Loucy (cell line): ENCODE data around the gene ETNK2.

Experiments
- H2AFZ ChIP-seq: fragments of 200-600 bp; sonication (generic); 2 replicates; pipeline ENCODE4 v1.6.0; 2016; ENCODE audit warnings: antibody characterized with exemption, mild to moderate bottlenecking, low read length, moderate library complexity
- H3F3A ChIP-seq: fragments of 200-600 bp; 2 replicates; pipeline ENCODE4 v1.6.0; 2016; ENCODE audit warnings: antibody characterized with exemption, low read depth, mild to moderate bottlenecking
- H3K27me3 ChIP-seq: fragments of 200-600 bp; sonication (generic); 2 replicates; pipeline ENCODE4 v1.6.1; 2014; ENCODE audit warnings: low read length, mild to moderate bottlenecking; ENCODE audit not compliant: insufficient read depth, poor library complexity, severe bottlenecking
- H3K36me3 ChIP-seq: fragments of 200-600 bp; sonication (generic); 2 replicates; pipeline ENCODE4 v1.6.1; 2016; ENCODE audit warnings: low read length; ENCODE audit not compliant: insufficient read depth
- H3K4me1 ChIP-seq: fragments of 200-600 bp; sonication (generic); 2 replicates; pipeline ENCODE4 v1.5.1; 2014; ENCODE audit warnings: low read length, mild to moderate bottlenecking; ENCODE audit not compliant: insufficient read depth, poor library complexity, severe bottlenecking
- H3K4me2 ChIP-seq: fragments of 200-600 bp; sonication (generic); 2 replicates; pipeline ENCODE4 v1.6.0; 2014; ENCODE audit warnings: antibody characterized with exemption, low read length, low read depth, mild to moderate bottlenecking; ENCODE audit not compliant: poor library complexity, severe bottlenecking
- H3K4me3 ChIP-seq: fragments of 200-600 bp; sonication (generic); 2 replicates; pipeline ENCODE4 v1.5.1; 2014; ENCODE audit warnings: low read length, mild to moderate bottlenecking, mixed read lengths; ENCODE audit not compliant: poor library complexity, severe bottlenecking
- H3K79me2 ChIP-seq: fragments of 200-600 bp; sonication (generic); 2 replicates; pipeline ENCODE4 v1.6.1; 2014; ENCODE audit warnings: low read length; ENCODE audit not compliant: insufficient read depth
- H3K9ac ChIP-seq: fragments of 200-600 bp; sonication (generic); 2 replicates; pipeline ENCODE4 v1.6.0; 2014; ENCODE audit warnings: mild to moderate bottlenecking, low read depth, low read length, moderate library complexity; ENCODE audit not compliant: poor library complexity, severe bottlenecking
- H3K9me2 ChIP-seq: fragments of 200-600 bp; sonication (generic); replicated peaks from 2 replicates; pipeline ENCODE4 v1.6.1; 2016; ENCODE audit warnings: low read depth, low read length, mixed read lengths
- H3K9me3 ChIP-seq: fragments of 200-600 bp; sonication (generic); 2 replicates; pipeline ENCODE4 v1.6.1; 2014; ENCODE audit warnings: mild to moderate bottlenecking, antibody characterized with exemption, low read length, low read depth; ENCODE audit not compliant: insufficient read depth
- H4K20me1 ChIP-seq: fragments of 200-600 bp; sonication (generic); 2 replicates; pipeline ENCODE4 v1.6.0; 2014; ENCODE audit warnings: antibody characterized with exemption, low read length, mild to moderate bottlenecking; ENCODE audit not compliant: insufficient read depth, poor library complexity, severe bottlenecking
- EZH2phosphoT487 ChIP-seq: fragments of 200-600 bp; IDR thresholded peaks from 2 replicates; pipeline ENCODE4 v1.6.1; 2018; ENCODE audit warnings: antibody characterized with exemption, mild to moderate bottlenecking, moderate library complexity, borderline replicate concordance
- TF ChIP-seq, protein P1 (sequence below): fragments of 200-600 bp; sonication (generic); conservative IDR thresholded peaks from 2 replicates; pipeline ENCODE4 v1.5.1; 2014; ENCODE audit warnings: mild to moderate bottlenecking, antibody characterized with exemption, low read length

Gene ETNK2

DNA sequence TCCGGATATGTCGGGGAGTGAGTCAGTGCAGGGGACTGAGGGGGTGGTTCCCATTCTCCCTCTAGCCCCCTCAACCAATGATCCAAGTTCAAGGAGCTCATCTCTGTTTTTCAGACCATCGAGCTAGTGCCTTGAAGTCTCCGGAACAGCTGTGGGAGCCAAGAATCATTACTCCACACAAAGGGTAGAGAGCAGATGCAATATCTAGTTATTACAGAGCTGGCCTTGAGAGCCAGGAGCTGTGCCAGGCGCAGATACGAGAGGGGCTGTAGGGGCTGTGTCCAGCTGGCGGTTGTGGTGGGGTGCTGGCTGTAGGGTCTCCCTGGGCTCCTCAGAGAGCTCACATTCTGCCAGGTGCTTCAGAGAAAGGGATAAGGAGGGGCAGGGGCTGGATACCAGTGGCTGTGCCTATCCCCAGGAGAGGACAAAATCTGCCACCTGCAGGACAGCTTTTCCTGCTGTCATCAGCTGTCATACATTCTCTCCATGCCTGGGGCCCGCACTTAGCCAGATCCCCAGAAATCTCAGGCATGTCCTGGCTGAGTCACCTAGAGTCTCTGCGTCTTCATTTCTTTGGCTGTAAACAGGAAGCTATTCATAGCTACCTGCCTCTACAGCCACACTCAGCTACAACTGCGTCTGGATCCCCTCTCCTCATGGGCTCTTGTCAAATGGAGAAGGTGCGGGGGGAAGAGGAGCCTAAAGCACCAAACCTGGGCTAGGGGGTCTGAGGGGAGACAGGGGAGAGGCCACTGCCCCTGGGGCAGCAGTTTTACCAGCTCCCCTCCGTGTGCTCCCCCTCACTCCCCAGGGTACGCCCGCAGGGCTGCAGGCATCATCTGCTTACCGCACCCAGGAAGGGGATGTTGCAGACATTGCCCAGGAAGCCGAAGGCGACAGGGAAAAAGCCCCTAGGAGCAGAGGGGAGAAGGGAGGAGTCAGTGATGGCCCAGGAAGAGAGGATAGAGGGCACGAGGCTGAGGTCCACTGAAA, 46.8 kb upstream of the ETNK2 start:
- no peak overlapping the region for H3K4me2 ChIP-seq

DNA sequence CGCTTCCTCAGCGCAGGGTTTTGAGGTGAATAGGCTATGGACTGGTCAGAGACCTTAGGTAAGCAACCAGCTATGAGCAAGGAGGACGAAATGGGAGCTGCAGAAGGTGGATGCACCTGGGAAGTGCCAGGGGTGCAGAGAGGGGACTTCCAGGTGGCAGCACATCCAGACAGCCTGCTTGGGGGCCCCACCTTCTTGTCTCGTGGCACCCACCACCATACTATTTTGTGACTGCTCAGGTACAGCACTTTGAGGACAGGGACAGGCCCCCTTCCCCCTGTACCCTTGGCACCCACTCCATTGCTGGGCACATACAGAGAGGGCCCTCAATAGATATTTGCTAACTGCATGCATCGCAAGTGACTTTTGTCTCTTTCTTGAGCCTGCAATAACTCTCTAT, 45.2 kb upstream of the ETNK2 start:
- H3K4me2 ChIP-seq: no peak overlapping the region
- TF ChIP-seq, protein P1, sequence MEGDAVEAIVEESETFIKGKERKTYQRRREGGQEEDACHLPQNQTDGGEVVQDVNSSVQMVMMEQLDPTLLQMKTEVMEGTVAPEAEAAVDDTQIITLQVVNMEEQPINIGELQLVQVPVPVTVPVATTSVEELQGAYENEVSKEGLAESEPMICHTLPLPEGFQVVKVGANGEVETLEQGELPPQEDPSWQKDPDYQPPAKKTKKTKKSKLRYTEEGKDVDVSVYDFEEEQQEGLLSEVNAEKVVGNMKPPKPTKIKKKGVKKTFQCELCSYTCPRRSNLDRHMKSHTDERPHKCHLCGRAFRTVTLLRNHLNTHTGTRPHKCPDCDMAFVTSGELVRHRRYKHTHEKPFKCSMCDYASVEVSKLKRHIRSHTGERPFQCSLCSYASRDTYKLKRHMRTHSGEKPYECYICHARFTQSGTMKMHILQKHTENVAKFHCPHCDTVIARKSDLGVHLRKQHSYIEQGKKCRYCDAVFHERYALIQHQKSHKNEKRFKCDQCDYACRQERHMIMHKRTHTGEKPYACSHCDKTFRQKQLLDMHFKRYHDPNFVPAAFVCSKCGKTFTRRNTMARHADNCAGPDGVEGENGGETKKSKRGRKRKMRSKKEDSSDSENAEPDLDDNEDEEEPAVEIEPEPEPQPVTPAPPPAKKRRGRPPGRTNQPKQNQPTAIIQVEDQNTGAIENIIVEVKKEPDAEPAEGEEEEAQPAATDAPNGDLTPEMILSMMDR: no peak
- TF ChIP-seq EZH2phosphoT487: no peak
- H3K9ac ChIP-seq: no peak overlapping the region
- H3K9me2 ChIP-seq: no peaks in the 10 kb centered on the region
- H3K9me3 ChIP-seq: no peaks in the 10 kb centered on the region
- H3K36me3 ChIP-seq: no peaks in the 10 kb centered on the region
- no peaks in the 10 kb centered on the region for H3K4me1 ChIP-seq
- no peaks in the 10 kb centered on the region for H3K27me3 ChIP-seq
- H3F3A ChIP-seq: no peaks in the 10 kb centered on the region
- no peaks in the 10 kb centered on the region for H4K20me1 ChIP-seq
- no peaks in the 10 kb centered on the region for H3K79me2 ChIP-seq
- H2AFZ ChIP-seq: 0 out of 2 replicates have a peak overlapping the region, but pooled peaks have one; percentile 1
- no peak overlapping the region for H3K4me3 ChIP-seq

More for the DNA sequence above, 46.8 kb upstream of the ETNK2 start:
- no peaks in the 10 kb centered on the region for H3K79me2 ChIP-seq
- no peak overlapping the region for H3K9ac ChIP-seq
- no peaks in the 10 kb centered on the region for H3F3A ChIP-seq
- no peaks in the 10 kb centered on the region for H3K4me1 ChIP-seq
- H3K9me3 ChIP-seq: no peaks in the 10 kb centered on the region
- no peaks in the 10 kb centered on the region for H4K20me1 ChIP-seq
- no peaks in the 10 kb centered on the region for H3K36me3 ChIP-seq
- no peaks in the 10 kb centered on the region for H3K27me3 ChIP-seq
- TF ChIP-seq, protein P1: no peak
- no peak for TF ChIP-seq EZH2phosphoT487
- no peak overlapping the region for H3K4me3 ChIP-seq
- no peak overlapping the region for H2AFZ ChIP-seq
- no peaks in the 10 kb centered on the region for H3K9me2 ChIP-seq

DNA sequence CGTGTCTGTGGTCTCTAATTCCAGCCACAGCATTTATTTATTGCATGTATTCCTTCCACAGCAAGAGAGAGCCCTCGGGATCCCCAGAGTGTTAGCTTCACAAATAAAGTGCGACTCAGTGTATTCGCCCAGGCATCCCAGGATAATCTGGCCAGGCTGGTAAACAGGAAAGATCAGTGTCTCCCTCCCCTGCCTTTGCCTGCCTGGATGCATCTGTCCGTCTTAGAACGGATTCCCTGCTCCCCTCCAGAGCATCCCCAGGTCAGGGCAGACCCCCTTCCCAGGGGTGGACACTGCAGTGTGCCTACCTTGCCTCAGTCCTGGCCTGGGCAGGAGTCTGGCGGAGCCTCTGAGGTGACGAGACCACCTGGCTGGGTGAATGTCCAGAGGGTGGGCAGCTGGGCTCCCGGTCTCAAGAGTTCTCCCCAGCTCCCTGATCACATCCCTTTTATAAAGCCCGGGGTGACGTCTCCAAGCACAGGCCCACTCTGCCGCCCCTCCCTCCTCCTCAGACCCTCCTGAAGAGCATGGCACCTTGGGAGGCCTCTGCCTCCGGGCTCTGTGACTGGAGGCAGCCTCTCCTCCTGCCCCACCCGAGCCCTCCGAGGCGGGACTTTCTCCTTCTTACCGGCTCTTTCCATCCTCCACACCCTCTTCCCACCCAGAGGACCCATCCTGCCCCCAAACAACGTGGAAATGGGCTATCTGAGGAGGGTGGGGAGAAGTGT, 44.4 kb upstream of the ETNK2 start, which contains the start of gene KISS1:
KISS1 (minus strand) TSS at position 424 of the 728 bp plus-strand sequence. CDS start 3,615 bp downstream, outside the sequence.
- no peaks in the 10 kb centered on the region for H4K20me1 ChIP-seq
- no peaks in the 10 kb centered on the region for H3K79me2 ChIP-seq
- H3K9me2 ChIP-seq: no peaks in the 10 kb centered on the region
- H3K4me2 ChIP-seq: no peak within 1 kb of the TSS
- no peaks in the 10 kb centered on the region for H3K4me1 ChIP-seq
- no peak for TF ChIP-seq EZH2phosphoT487
- TF ChIP-seq, protein P1: no peak
- H2AFZ ChIP-seq: 0 out of 2 replicates have a peak within 1 kb of the TSS, but pooled peaks have one; percentile 1
- no peaks in the 10 kb centered on the region for H3K27me3 ChIP-seq
- no peaks in the 10 kb centered on the region for H3F3A ChIP-seq
- H3K9me3 ChIP-seq: no peaks in the 10 kb centered on the region
- H3K9ac ChIP-seq: no peak within 1 kb of the TSS
- H3K4me3 ChIP-seq: no peak within 1 kb of the TSS
- H3K36me3 ChIP-seq: no peaks in the 10 kb centered on the region
